H9 (cell line): ENCODE measurements around the gene TPPP3. TPM values are rescaled to one million over a fixed set of nuclear protein-coding genes. Genes with fewer than 3 reads are reported as not detected.
A peak's percentile ranks its signal among the peaks of the same experiment; 100 is the strongest.

Source experiments
- DNase-seq: peaks from one replicate; pipeline ENCODE4 v3.0.0-alpha.2; 2017
- H2AFZ ChIP-seq: one replicate; pipeline ENCODE4 v1.6.1; 2013; ENCODE audit warnings: mild to moderate bottlenecking, low read length, control low read depth, moderate library complexity
- H2AK5ac ChIP-seq: 2 replicates; pipeline ENCODE4 v1.6.1; 2013; ENCODE audit warnings: low read length, control low read depth, mixed read lengths; ENCODE audit not compliant: insufficient read length
- H2BK120ac ChIP-seq: one replicate; pipeline ENCODE4 v1.6.1; 2013; ENCODE audit warnings: low read depth, mild to moderate bottlenecking, low read length, control low read depth, inconsistent platforms; ENCODE audit not compliant: poor library complexity, severe bottlenecking
- H2BK12ac ChIP-seq: 2 replicates; pipeline ENCODE4 v1.6.1; 2013; ENCODE audit warnings: low read length, control low read depth, mixed read lengths, low read depth; ENCODE audit not compliant: insufficient read length
- H2BK15ac ChIP-seq: 2 replicates; pipeline ENCODE4 v1.6.1; 2013; ENCODE audit warnings: low read depth, low read length, control low read depth
- H2BK20ac ChIP-seq: one replicate; pipeline ENCODE4 v1.6.1; 2013; ENCODE audit warnings: low read depth, mild to moderate bottlenecking, low read length, control low read depth, inconsistent platforms; ENCODE audit not compliant: poor library complexity, severe bottlenecking
- H2BK5ac ChIP-seq: 2 replicates; pipeline ENCODE4 v1.6.1; 2013; ENCODE audit warnings: low read length, control low read depth, mixed read lengths; ENCODE audit not compliant: insufficient read length
- H3K14ac ChIP-seq: 2 replicates; pipeline ENCODE4 v1.6.1; 2013; ENCODE audit warnings: low read length, control low read depth; ENCODE audit not compliant: insufficient read depth
- H3K18ac ChIP-seq: 2 replicates; pipeline ENCODE4 v1.6.1; 2013; ENCODE audit warnings: low read depth, mild to moderate bottlenecking, mixed read lengths, low read length, control low read depth; ENCODE audit not compliant: insufficient read length
- H3K23ac ChIP-seq: 2 replicates; pipeline ENCODE4 v1.6.1; 2013; ENCODE audit warnings: low read length, control low read depth, mixed read lengths, low read depth; ENCODE audit not compliant: insufficient read length
- H3K23me2 ChIP-seq: 2 replicates; pipeline ENCODE4 v1.6.1; 2013; ENCODE audit warnings: low read depth, mild to moderate bottlenecking, mixed read lengths, low read length, control low read depth; ENCODE audit not compliant: insufficient read length, poor library complexity, severe bottlenecking
- H3K27ac ChIP-seq: 2 replicates; pipeline ENCODE4 v1.5.1; 2013; ENCODE audit warnings: low read length, control low read depth, mixed read lengths, low read depth; ENCODE audit not compliant: insufficient read length
- H3K27me3 ChIP-seq: 2 replicates; pipeline ENCODE4 v1.6.1; 2013; ENCODE audit warnings: low read length, control low read depth, inconsistent platforms; ENCODE audit not compliant: insufficient read depth
- H3K4ac ChIP-seq: 2 replicates; pipeline ENCODE4 v1.6.1; 2013; ENCODE audit warnings: low read depth, mild to moderate bottlenecking, control low read depth, inconsistent platforms, low read length, moderate library complexity
- H3K4me1 ChIP-seq: 2 replicates; pipeline ENCODE4 v1.6.1; 2013; ENCODE audit warnings: low read length, control low read depth, inconsistent platforms; ENCODE audit not compliant: insufficient read depth
- H3K4me2 ChIP-seq: 2 replicates; pipeline ENCODE4 v1.6.1; 2013; ENCODE audit warnings: low read length, control low read depth, mixed read lengths; ENCODE audit not compliant: insufficient read length, insufficient read depth
- H3K56ac ChIP-seq: 2 replicates; pipeline ENCODE4 v1.6.1; 2013; ENCODE audit warnings: low read depth, mild to moderate bottlenecking, mixed read lengths, low read length, control low read depth; ENCODE audit not compliant: insufficient read length
- H3K79me1 ChIP-seq: 2 replicates; pipeline ENCODE4 v1.6.1; 2013; ENCODE audit warnings: low read depth, mild to moderate bottlenecking, moderate library complexity, low read length, control low read depth, inconsistent platforms; ENCODE audit not compliant: insufficient read depth, poor library complexity, severe bottlenecking
- H3K79me2 ChIP-seq: 2 replicates; pipeline ENCODE4 v1.6.1; 2013; ENCODE audit warnings: low read length, control low read depth, inconsistent platforms; ENCODE audit not compliant: insufficient read depth
- H3K9ac ChIP-seq: 2 replicates; pipeline ENCODE4 v1.6.1; 2013; ENCODE audit warnings: low read length, control low read depth, mixed read lengths; ENCODE audit not compliant: insufficient read length; ENCODE audit errors: extremely low read depth
- H3K9me3 ChIP-seq: one replicate; pipeline ENCODE4 v1.6.1; 2013; ENCODE audit warnings: low read depth, low read length, inconsistent platforms; ENCODE audit not compliant: control insufficient read depth
- H3T11ph ChIP-seq: one replicate; pipeline ENCODE4 v1.6.1; 2013; ENCODE audit warnings: mild to moderate bottlenecking, low read length, control low read depth, inconsistent platforms
- H4K20me1 ChIP-seq: one replicate; pipeline ENCODE4 v1.6.1; 2013; ENCODE audit not compliant: control insufficient read depth, insufficient read length, insufficient read depth
- H4K5ac ChIP-seq: 2 replicates; pipeline ENCODE4 v1.6.1; 2013; ENCODE audit warnings: low read depth, mild to moderate bottlenecking, mixed read lengths, low read length, control low read depth; ENCODE audit not compliant: insufficient read length
- H4K8ac ChIP-seq: replicated peaks from 2 replicates; pipeline ENCODE4 v1.6.1; 2013; ENCODE audit warnings: low read length, control low read depth, mixed read lengths, low read depth; ENCODE audit not compliant: insufficient read length
- H4K91ac ChIP-seq: 2 replicates; pipeline ENCODE4 v1.6.1; 2013; ENCODE audit warnings: low read depth, mild to moderate bottlenecking, moderate library complexity, mixed read lengths, low read length, control low read depth; ENCODE audit not compliant: insufficient read length
- H3K27ac Mint-ChIP-seq, 3 experiments: 2 replicates in 2 of 3; 3 replicates in 1 of 3; pipeline ENCODE4 v1.8.0; 2020 to 2021; ENCODE audit warnings: mixed read lengths in 3 of 3, mild to moderate bottlenecking in 1 of 3, moderate library complexity in 1 of 3
- H3K27me3 Mint-ChIP-seq: 2 replicates; pipeline ENCODE4 v1.8.0; 2021; ENCODE audit warnings: low read depth, mild to moderate bottlenecking, moderate library complexity, mixed read lengths
- H3K36me3 Mint-ChIP-seq, 3 experiments: 2 replicates in 2 of 3; 3 replicates in 1 of 3; pipeline ENCODE4 v1.8.0; 2020 to 2021; ENCODE audit warnings: low read depth in 3 of 3, mixed read lengths in 3 of 3; ENCODE audit not compliant: insufficient read depth in 1 of 3
- H3K4me1 Mint-ChIP-seq, 2 experiments: 2 replicates each; pipeline ENCODE4 v1.8.0; 2020; ENCODE audit warnings: mixed read lengths in 2 of 2
- H3K4me3 Mint-ChIP-seq, 2 experiments: 2 replicates in 1 of 2; 3 replicates in 1 of 2; pipeline ENCODE4 v1.8.0; 2020 to 2021; ENCODE audit warnings: mild to moderate bottlenecking in 2 of 2, mixed read lengths in 2 of 2, moderate library complexity in 1 of 2
- H3K9me3 Mint-ChIP-seq, 2 experiments: 2 replicates in 1 of 2; 3 replicates in 1 of 2; pipeline ENCODE4 v1.8.0; 2020; ENCODE audit warnings: mild to moderate bottlenecking in 2 of 2, mixed read lengths in 2 of 2, moderate library complexity in 1 of 2
- CTCF ChIP-seq: fragments of 200-600 bp; sonication (generic); conservative IDR thresholded peaks from 3 replicates; pipeline ENCODE4 v1.8.0; 2021; ENCODE audit warnings: antibody characterized with exemption, mild to moderate bottlenecking
- total RNA-seq: library from RNA; stranded (reverse); gene quantifications from 2 replicates; pipeline ENCODE4 v1.2.1, GENCODE V29; 2021

TPPP3 gene
- total RNA-seq, 1 experiment from 2014 or later = 0.79 TPM

- Histone ChIP-seq H2BK15ac (no peak overlapping the region), H3K9me3 (no peaks in the 10 kb centered on the region), H4K5ac (no peak overlapping the region), H3K9ac (no peak overlapping the region), H3K18ac (no peak overlapping the region), H3K27ac (no peak overlapping the region), H3K27me3 (no peaks in the 10 kb centered on the region; the same call in 1 of the 2 replicates), H3K23me2 (no peaks in the 10 kb centered on the region), H3K56ac (no peak overlapping the region), H3K14ac (no peak overlapping the region), H3K4me2 (no peak overlapping the region), H4K8ac (no peak overlapping the region), H2BK12ac (no peak overlapping the region), H3K79me1 (no peaks in the 10 kb centered on the region), H2BK5ac (no peak overlapping the region), H3K23ac (no peak overlapping the region), H4K91ac (no peak overlapping the region), H3K4ac (no peak overlapping the region), H3K79me2 (no peaks in the 10 kb centered on the region), H3K4me1 (no peaks in the 10 kb centered on the region), H2BK20ac (no peak overlapping the region), H4K20me1 (no peaks in the 10 kb centered on the region), H3T11ph (no peak overlapping the region), H2AK5ac (no peak overlapping the region), H2BK120ac (no peak overlapping the region), H2AFZ (no peak overlapping the region)
- Mint-ChIP-seq H3K27ac (no peak overlapping the region), H3K4me3 (no peak overlapping the region), H3K4me1 (no peaks in the 10 kb centered on the region), H3K27me3 (peaks cover 13% of the 10 kb centered on the region), H3K36me3 (no peaks in the 10 kb centered on the region), H3K9me3 (no peaks in the 10 kb centered on the region)
- DNase-seq = no peak
- peak; percentile 60 for TF ChIP-seq CTCF
These were observed 20.6 kb downstream of the TPPP3 start for GRCh38 chr16:67372664-67373063.
